ENCODE results near the gene CLTC. TPM values are rescaled to one million over a fixed set of nuclear protein-coding genes. Genes with fewer than 3 reads are reported as not detected.

The CLTC gene
- total and polyA plus RNA-seq, 2 of the 13 experiments (the other 11 are each of a cell fraction or from before 2014, with no cell fraction given) = 134 to 283 TPM

GRCh38 chr17:59725691-59726090, 106.0 kb downstream of the CLTC start (continued):
- TF ChIP-seq ZNF407 (CRISPR knock-in tag; IDR thresholded peaks at IDR 0.05; ENCODE audit: not compliant biosample characterization) (no peak), CEBPG (CRISPR knock-in tag; IDR thresholded peaks at IDR 0.05) (peak; percentile 99), PLSCR1 (CRISPR knock-in tag; IDR thresholded peaks at IDR 0.05; ENCODE audit: borderline replicate concordance) (no peak), KLF11 (CRISPR knock-in tag; IDR thresholded peaks at IDR 0.05) (no peak), MLX (CRISPR knock-in tag; IDR thresholded peaks at IDR 0.05) (no peak), ZNF12 (CRISPR knock-in tag; IDR thresholded peaks at IDR 0.05) (no peak), ZNF484 (CRISPR knock-in tag; IDR thresholded peaks at IDR 0.05; ENCODE audit: borderline replicate concordance, low read depth) (no peak), NAIF1 (CRISPR knock-in tag; IDR thresholded peaks at IDR 0.05; ENCODE audit: borderline replicate concordance) (no peak), ZNF251 (CRISPR knock-in tag; IDR thresholded peaks at IDR 0.05) (no peak), KDM5A (IDR thresholded peaks at IDR 0.05; ENCODE audit: borderline replicate concordance, low read length) (no peak), SNAPC5 (CRISPR knock-in tag; IDR thresholded peaks at IDR 0.05; ENCODE audit: borderline replicate concordance) (no peak), HOXA5 (CRISPR knock-in tag; IDR thresholded peaks at IDR 0.05) (peak; percentile 19; the same call in 1 of the 2 replicates), NCOA2 (CRISPR knock-in tag; IDR thresholded peaks at IDR 0.05) (peak; percentile 65), ZNF567 (CRISPR knock-in tag; IDR thresholded peaks at IDR 0.05; ENCODE audit: borderline replicate concordance) (no peak), NR3C1 (CRISPR knock-in tag; IDR thresholded peaks at IDR 0.05) (no peak), HIC2 (CRISPR knock-in tag; IDR thresholded peaks at IDR 0.05; ENCODE audit: low read depth) (no peak), ZFP90 (CRISPR knock-in tag; IDR thresholded peaks at IDR 0.05; ENCODE audit: borderline replicate concordance) (no peak), ZNF672 (CRISPR knock-in tag; IDR thresholded peaks at IDR 0.05) (no peak), SNAPC2 (CRISPR knock-in tag; IDR thresholded peaks at IDR 0.05) (no peak)
- TF ChIP-seq, protein P1, sequence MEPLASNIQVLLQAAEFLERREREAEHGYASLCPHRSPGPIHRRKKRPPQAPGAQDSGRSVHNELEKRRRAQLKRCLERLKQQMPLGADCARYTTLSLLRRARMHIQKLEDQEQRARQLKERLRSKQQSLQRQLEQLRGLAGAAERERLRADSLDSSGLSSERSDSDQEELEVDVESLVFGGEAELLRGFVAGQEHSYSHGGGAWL (CRISPR knock-in tag; IDR thresholded peaks at IDR 0.05) = no peak
